ENCODE measurements around the gene GTF2F1. TPM values are rescaled to one million over a fixed set of nuclear protein-coding genes. Genes with fewer than 3 reads are reported as not detected.
"Not testable (repeated sequence)": the region's sequence is repeated elsewhere in the genome, so short reads cannot be mapped to it uniquely, and the experiment has no call there.

Gene GTF2F1
- total and polyA plus RNA-seq, 10 of the 15 experiments (the other 5 are each of a cell fraction or from before 2014, with no cell fraction given): 4.5 to 61.7 (median 48.5) TPM

DNA sequence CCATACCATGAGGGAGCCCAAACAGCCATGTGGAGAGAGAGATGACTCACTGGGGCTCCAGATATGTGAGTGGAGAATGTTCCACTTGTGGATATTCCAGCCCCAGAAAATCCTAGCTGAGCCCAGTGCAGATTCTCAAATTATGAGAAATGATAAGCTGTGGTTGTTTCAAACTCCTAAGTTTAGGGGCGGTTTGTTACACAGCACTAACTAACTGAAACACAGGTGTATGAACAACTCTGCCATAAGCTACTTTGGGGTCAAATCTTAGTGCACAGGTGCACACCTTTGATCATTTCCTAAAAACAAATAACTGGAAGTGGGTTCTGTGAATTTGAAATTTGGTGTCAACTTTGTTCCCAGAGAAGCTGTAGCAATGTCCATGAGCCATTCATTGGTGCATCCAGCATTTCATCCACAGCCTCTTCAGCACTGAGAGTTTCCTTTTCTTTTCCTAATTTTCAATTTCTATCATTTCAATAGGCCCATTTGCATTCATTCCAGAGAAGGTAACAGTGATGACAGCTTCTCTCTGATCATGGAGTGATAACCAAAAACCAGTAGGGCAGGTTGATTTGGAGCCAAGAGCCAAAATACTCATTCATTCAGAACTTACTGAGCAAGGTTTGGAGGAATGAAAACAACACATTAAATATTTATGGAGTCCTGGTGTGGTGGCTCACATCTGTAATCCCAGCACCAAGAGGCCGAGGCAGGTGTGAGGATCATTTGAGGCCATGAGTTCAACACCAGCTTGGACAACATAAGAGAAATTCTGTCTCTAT lies 40.4 kb downstream of the GTF2F1 start:
- Histone ChIP-seq H3K27me3 (replicated peaks in 1 of 2; ENCODE audit: control insufficient read depth in 2 of 2, insufficient read depth in 2 of 2, low read length in 1 of 2) (no peaks in the 10 kb centered on the region), H3K9ac (ENCODE audit: control insufficient read depth, insufficient read depth, low read length) (no peak overlapping the region), H3K4me3 (no peak overlapping the region), H3K27ac (ENCODE audit: control insufficient read depth, insufficient read depth) (no peak overlapping the region), H3K79me2 (ENCODE audit: control insufficient read depth, insufficient read depth, low read length) (no peaks in the 10 kb centered on the region), H3K36me3 (ENCODE audit: control insufficient read depth in 2 of 2, insufficient read depth in 2 of 2, low read length in 1 of 2) (no peaks in the 10 kb centered on the region), H4K20me1 (ENCODE audit: control insufficient read depth, insufficient read depth) (no peaks in the 10 kb centered on the region), H2AFZ (ENCODE audit: control insufficient read depth, low read depth, low read length) (no peak overlapping the region), H3K4me2 (ENCODE audit: control insufficient read depth, insufficient read depth) (no peak overlapping the region), H3K4me1 (ENCODE audit: control insufficient read depth, insufficient read depth, low read length) (no peaks in the 10 kb centered on the region), H3K9me3 (replicated peaks; ENCODE audit: control insufficient read depth, insufficient read depth, low read length) (no peaks in the 10 kb centered on the region; the same call in 2 of the 3 replicates)
- WGBS (ENCODE audit: insufficient coverage, insufficient replicate concordance, low lambda C conversion rate, missing lambda C conversion rate): 44% methylated on average over 2 of the region's 2 CpGs
- intact Hi-C loops (cut with micrococcal nuclease; ENCODE audit: unreplicated experiment): no loop called here
- FAIRE-seq (no peak), DNase-seq (ENCODE audit: low read depth, low spot score) (no peak), ATAC-seq (no peak)
- no peak for TF ChIP-seq HDGF (IDR thresholded peaks at IDR 0.05)
- TF ChIP-seq STAT3 (IDR thresholded peaks at IDR 0.05; ENCODE audit: low read depth, low read length): no peak
- no peak for TF ChIP-seq SREBF1 (IDR thresholded peaks at IDR 0.05; ENCODE audit: low read length)
- no peak for TF ChIP-seq ETV6 (conservative IDR thresholded peaks at IDR 0.05 in 1 of 2, IDR thresholded peaks at IDR 0.05 in 1 of 2; ENCODE audit: borderline replicate concordance in 1 of 2, low read depth in 1 of 2)
- TF ChIP-seq MTA2 (IDR thresholded peaks at IDR 0.05; ENCODE audit: low read depth): no peak
- in situ Hi-C loops (cut with MboI): no loop called here
- POLR2A ChIA-PET: interaction anchor here (0.5 to 0.6 kb wide), 2 partner anchors 21 to 619 kb away, joined by 3 to 6 read pairs; no protein-coding TSS in a partner anchor
- CTCF ChIA-PET: interaction anchor here (0.6 to 3.4 kb wide), 7 partner anchors 12 to 226 kb away, joined by 3 to 19 read pairs (median 4); partner anchors contain the start of genes ACER1 and ALKBH7
- SMC1A ChIA-PET (ENCODE audit: uncharacterized antibody, unreplicated experiment): interaction anchor here (1.4 kb wide), 1 partner anchor 227 kb away, joined by 7 read pairs; no protein-coding TSS in a partner anchor
- RAD21 ChIA-PET (ENCODE audit: unreplicated experiment): interaction anchor here (1.1 kb wide), 1 partner anchor 226 kb away, joined by 3 read pairs; no protein-coding TSS in a partner anchor
- no TSS peak for BruUV-seq (replicated peaks)

DNA sequence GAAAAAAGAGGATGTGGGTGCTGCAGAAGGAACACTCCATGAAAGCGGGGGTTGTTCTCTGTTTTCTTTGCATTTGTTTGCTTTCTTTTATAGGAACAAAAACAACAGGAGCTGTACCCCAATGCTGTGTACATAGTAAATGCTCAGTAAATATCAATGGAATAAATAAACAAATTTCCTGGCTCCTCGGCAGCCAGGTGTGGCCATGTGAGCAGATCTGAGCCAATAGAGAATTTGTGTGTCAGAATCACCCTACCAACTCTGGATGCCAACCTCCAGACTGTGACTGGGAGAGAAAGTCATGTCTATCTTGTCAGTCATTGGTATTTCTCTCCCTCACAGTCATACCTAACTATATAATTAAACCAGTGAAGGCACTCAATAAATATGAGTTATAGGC lies 42.3 kb downstream of the GTF2F1 start:
- H3K27ac ChIP-seq (ENCODE audit: control insufficient read depth, insufficient read depth): no peak overlapping the region
- POLR2A ChIA-PET: no interaction called here
- CTCF ChIA-PET: no interaction called here
- no peak overlapping the region for H2AFZ ChIP-seq (ENCODE audit: control insufficient read depth, low read depth, low read length)
- RAD21 ChIA-PET (ENCODE audit: unreplicated experiment): no interaction called here
- intact Hi-C loops (cut with micrococcal nuclease; ENCODE audit: unreplicated experiment) (no loop called here), in situ Hi-C loops (cut with MboI) (no loop called here)
- no peaks in the 10 kb centered on the region for H3K27me3 ChIP-seq (replicated peaks in 1 of 2; ENCODE audit: control insufficient read depth in 2 of 2, insufficient read depth in 2 of 2, low read length in 1 of 2)
- ATAC-seq (no peak), FAIRE-seq (no peak), DNase-seq (ENCODE audit: low read depth, low spot score) (no peak)
- H3K36me3 ChIP-seq (ENCODE audit: control insufficient read depth in 2 of 2, insufficient read depth in 2 of 2, low read length in 1 of 2): no peaks in the 10 kb centered on the region
- H3K79me2 ChIP-seq (ENCODE audit: control insufficient read depth, insufficient read depth, low read length): no peaks in the 10 kb centered on the region
- H3K4me2 ChIP-seq (ENCODE audit: control insufficient read depth, insufficient read depth): no peak overlapping the region
- WGBS (ENCODE audit: insufficient coverage, insufficient replicate concordance, low lambda C conversion rate, missing lambda C conversion rate): 18% methylated on average over 2 of the region's 2 CpGs
- no peak overlapping the region for H3K4me3 ChIP-seq
- H4K20me1 ChIP-seq (ENCODE audit: control insufficient read depth, insufficient read depth): no peaks in the 10 kb centered on the region
- no peak overlapping the region for H3K9ac ChIP-seq (ENCODE audit: control insufficient read depth, insufficient read depth, low read length)
- SMC1A ChIA-PET (ENCODE audit: uncharacterized antibody, unreplicated experiment): no interaction called here
- TF ChIP-seq CBX5 (IDR thresholded peaks at IDR 0.05; ENCODE audit: low read depth): no peak
- no peak for TF ChIP-seq EZH2 (IDR thresholded peaks at IDR 0.05; ENCODE audit: borderline replicate concordance, control insufficient read depth, low read depth, low read length)
- no peak for TF ChIP-seq POLR2AphosphoS2 (IDR thresholded peaks at IDR 0.05; ENCODE audit: low read depth, low read length)
- no peak for TF ChIP-seq SRF (IDR thresholded peaks at IDR 0.05; ENCODE audit: low read depth in 2 of 2, low read length in 2 of 2)
- H3K9me3 ChIP-seq (replicated peaks; ENCODE audit: control insufficient read depth, insufficient read depth, low read length): no peaks in the 10 kb centered on the region; the same call in 2 of the 3 replicates
- no peaks in the 10 kb centered on the region for H3K4me1 ChIP-seq (ENCODE audit: control insufficient read depth, insufficient read depth, low read length)
- no TSS peak for BruUV-seq (replicated peaks)

DNA sequence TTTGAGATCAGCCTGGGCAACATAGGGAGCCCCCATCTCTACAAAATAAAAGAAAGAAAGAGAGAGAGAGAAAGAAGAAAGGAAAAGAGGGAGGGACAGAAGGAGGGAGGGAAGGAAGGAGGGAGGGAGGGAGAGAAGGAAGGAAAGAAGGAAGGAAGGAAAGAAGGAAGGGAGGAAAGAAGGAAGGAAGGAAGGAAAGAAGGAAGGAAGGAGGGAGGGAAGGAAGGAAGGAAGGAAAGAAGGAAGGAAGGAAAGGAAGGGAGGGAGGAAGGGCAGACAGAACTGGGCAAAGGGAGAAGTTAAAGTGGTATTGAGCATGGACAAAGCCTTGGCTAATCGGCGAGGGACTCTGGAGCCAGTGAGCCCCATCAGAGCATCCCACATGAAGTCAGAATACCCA lies 43.7 kb downstream of the GTF2F1 start:
- H3K9me3 ChIP-seq (replicated peaks; ENCODE audit: control insufficient read depth, insufficient read depth, low read length); BruUV-seq (replicated peaks); intact Hi-C loops (cut with micrococcal nuclease; ENCODE audit: unreplicated experiment); H3K4me1 ChIP-seq (ENCODE audit: control insufficient read depth, insufficient read depth, low read length); SMC1A ChIA-PET (ENCODE audit: uncharacterized antibody, unreplicated experiment); H3K27me3 ChIP-seq (replicated peaks in 1 of 2; ENCODE audit: control insufficient read depth in 2 of 2, insufficient read depth in 2 of 2, low read length in 1 of 2); FAIRE-seq; H3K27ac ChIP-seq (ENCODE audit: control insufficient read depth, insufficient read depth); H3K9ac ChIP-seq (ENCODE audit: control insufficient read depth, insufficient read depth, low read length); DNase-seq (ENCODE audit: low read depth, low spot score); H3K4me3 ChIP-seq; H3K79me2 ChIP-seq (ENCODE audit: control insufficient read depth, insufficient read depth, low read length); H4K20me1 ChIP-seq (ENCODE audit: control insufficient read depth, insufficient read depth); H3K36me3 ChIP-seq (ENCODE audit: control insufficient read depth in 2 of 2, insufficient read depth in 2 of 2, low read length in 1 of 2); in situ Hi-C loops (cut with MboI); POLR2A ChIA-PET; RAD21 ChIA-PET (ENCODE audit: unreplicated experiment); H2AFZ ChIP-seq (ENCODE audit: control insufficient read depth, low read depth, low read length); H3K4me2 ChIP-seq (ENCODE audit: control insufficient read depth, insufficient read depth); ATAC-seq: not testable (repeated sequence)
- WGBS (ENCODE audit: insufficient coverage, insufficient replicate concordance, low lambda C conversion rate, missing lambda C conversion rate): 79% methylated on average over 2 of the region's 2 CpGs
- CTCF ChIA-PET: interaction anchor here (1.3 kb wide), 1 partner anchor 15 kb away, joined by 3 read pairs; no protein-coding TSS in a partner anchor
